GM18873 (cell line): ENCODE data around the gene INTS6.

Source experiments
- ATAC-seq: cut with Tn5 transposase; IDR thresholded peaks from one replicate; pipeline ENCODE4 v1.9.1; 2021; ENCODE audit warnings: mild to moderate bottlenecking, moderate library complexity, moderate number of reproducible peaks; ENCODE audit not compliant: unreplicated experiment, low FRiP score

The INTS6 gene

GRCh38 chr13:51457086-51457815 is 4.4 kb upstream of the INTS6 start:
- no peak for ATAC-seq

GRCh38 chr13:51456510-51456909 is 3.7 kb upstream of the INTS6 start:
- no peak for ATAC-seq

- no peak for ATAC-seq
Observed at GRCh38 chr13:51455532-51455931, 2.7 kb upstream of the INTS6 start.

- no peak for ATAC-seq
Observed at GRCh38 chr13:51453959-51454703, 1.3 kb upstream of the INTS6 start.

GRCh38 chr13:51453207-51453958 is 547 bp upstream of the INTS6 start:
- peak; percentile 40 for ATAC-seq

GRCh38 chr13:51451467-51452360 is 1.1 kb downstream of the INTS6 start:
- ATAC-seq: peak; percentile 29

- ATAC-seq: no peak
Observed at GRCh38 chr13:51451134-51451466, 1.7 kb downstream of the INTS6 start.

GRCh38 chr13:51449018-51449417 is 3.8 kb downstream of the INTS6 start:
- ATAC-seq: no peak

GRCh38 chr13:51444922-51445321 is 7.9 kb downstream of the INTS6 start:
- no peak for ATAC-seq

- ATAC-seq: no peak
Observed at GRCh38 chr13:51440381-51440780, 12.5 kb downstream of the INTS6 start.

- ATAC-seq: no peak
Observed at GRCh38 chr13:51437550-51438127, 15.2 kb downstream of the INTS6 start.

GRCh38 chr13:51435002-51435578 is 17.7 kb downstream of the INTS6 start:
- no peak for ATAC-seq

- no peak for ATAC-seq
Observed at GRCh38 chr13:51432576-51432975, 20.3 kb downstream of the INTS6 start.

GRCh38 chr13:51426982-51427381 is 25.9 kb downstream of the INTS6 start:
- no peak for ATAC-seq

- no peak for ATAC-seq
Observed at GRCh38 chr13:51425410-51426042, 27.3 kb downstream of the INTS6 start.

GRCh38 chr13:51423766-51424165 is 29.1 kb downstream of the INTS6 start:
- no peak for ATAC-seq

- ATAC-seq: no peak
Observed at GRCh38 chr13:51422484-51422883, 30.4 kb downstream of the INTS6 start.

- ATAC-seq: no peak
Observed at GRCh38 chr13:51420681-51421490, 31.9 kb downstream of the INTS6 start.
